H1 (cell line): Measurements from ENCODE around the gene FOXG1. TPM values are rescaled to one million over a fixed set of nuclear protein-coding genes. Genes with fewer than 3 reads are reported as not detected.

Source experiments
- CTCF ChIA-PET: fragments of 300-600 bp; sonication (Branson Sonifier 250); formaldehyde crosslinking; loops from one replicate; lab custom pipeline; 2021; ENCODE audit not compliant: partially characterized antibody; lab: Charles Lee
- POLR2A ChIA-PET: fragments of 300-600 bp; sonication (Branson Sonifier 250); formaldehyde crosslinking; loops from one replicate; lab custom pipeline; 2021; ENCODE audit warnings: inconsistent platforms; ENCODE audit not compliant: partially characterized antibody; lab: Charles Lee
- DNase-seq, 2 experiments: peaks; one replicate each; pipeline versions ENCODE4 v3.0.0 to v3.0.0-alpha.2; 2010 to 2022; ENCODE audit warnings: low spot score in 2 of 2, low read depth in 1 of 2, mixed read lengths in 1 of 2
- FAIRE-seq: peaks from 2 replicates; lab custom pipeline; 2011; peaks lifted over from hg19 to GRCh38; lab: Jason Lieb, UNC
- H2AFZ ChIP-seq: 2 replicates; pipeline ENCODE4 v1.8.1; 2012; ENCODE audit warnings: low read length, inconsistent platforms
- H2AK5ac ChIP-seq: 2 replicates; pipeline ENCODE4 v1.6.1; 2013; ENCODE audit warnings: low read depth, low read length
- H2BK120ac ChIP-seq: replicated peaks from 2 replicates; pipeline ENCODE3; 2013; ENCODE audit warnings: low read depth, low read length, inconsistent platforms
- H2BK12ac ChIP-seq: 2 replicates; pipeline ENCODE4 v1.6.1; 2013; ENCODE audit warnings: low read depth, low read length
- H2BK15ac ChIP-seq: 2 replicates; pipeline ENCODE4 v1.6.1; 2013; ENCODE audit warnings: low read length
- H2BK20ac ChIP-seq: 2 replicates; pipeline ENCODE4 v1.6.1; 2013; ENCODE audit warnings: low read length
- H2BK5ac ChIP-seq: 2 replicates; pipeline ENCODE4 v1.6.1; 2013; ENCODE audit warnings: low read depth, low read length
- H3K14ac ChIP-seq: 2 replicates; pipeline ENCODE4 v1.6.1; 2013; ENCODE audit warnings: inconsistent platforms; ENCODE audit not compliant: insufficient read length
- H3K18ac ChIP-seq: 2 replicates; pipeline ENCODE4 v1.6.1; 2013; ENCODE audit warnings: low read length; ENCODE audit errors: extremely low read depth
- H3K23ac ChIP-seq: 2 replicates; pipeline ENCODE4 v1.6.1; 2013; ENCODE audit warnings: inconsistent platforms; ENCODE audit not compliant: insufficient read length
- H3K23me2 ChIP-seq: 2 replicates; pipeline ENCODE4 v1.6.1; 2013; ENCODE audit warnings: low read depth, low read length
- H3K27ac ChIP-seq: 2 replicates; pipeline ENCODE4 v1.6.1; 2011; ENCODE audit warnings: low read depth, low read length, inconsistent platforms
- H3K27me3 ChIP-seq, 4 experiments: replicated peaks in 1 of 4; 1 replicate in 1 of 4; 2 replicates in 3 of 4; pipeline versions ENCODE4 v1.6.1 to v1.8.1; 2011 to 2013; ENCODE audit warnings: low read length in 3 of 4, mild to moderate bottlenecking in 3 of 4, inconsistent platforms in 2 of 4, mixed read lengths in 2 of 4, moderate library complexity in 1 of 4; ENCODE audit not compliant: control insufficient read depth in 3 of 4, insufficient read depth in 3 of 4; ENCODE audit errors: extremely low read depth in 1 of 4
- H3K36me3 ChIP-seq, 4 experiments: 2 replicates each; pipeline versions ENCODE4 v1.6.1 to v1.8.1; 2011 to 2013; ENCODE audit warnings: mild to moderate bottlenecking in 4 of 4, low read length in 3 of 4, moderate library complexity in 2 of 4, control low read depth in 1 of 4, inconsistent platforms in 1 of 4; ENCODE audit not compliant: insufficient read depth in 4 of 4, control insufficient read depth in 2 of 4
- H3K4ac ChIP-seq: replicated peaks from 2 replicates; pipeline ENCODE3; 2013; ENCODE audit warnings: low read length, low read depth, mixed read lengths, inconsistent platforms; ENCODE audit not compliant: insufficient read length
- H3K4me1 ChIP-seq, 4 experiments: replicated peaks in 1 of 4; 1 replicate in 1 of 4; 2 replicates in 3 of 4; pipeline versions ENCODE4 v1.6.1 to v1.8.1; 2011 to 2013; ENCODE audit warnings: low read length in 3 of 4, inconsistent platforms in 2 of 4, mixed read lengths in 1 of 4; ENCODE audit not compliant: insufficient read depth in 4 of 4, control insufficient read depth in 3 of 4
- H3K4me2 ChIP-seq, 2 experiments: 2 replicates each; pipeline versions ENCODE4 v1.6.1 to v1.8.1; 2011 to 2013; ENCODE audit warnings: low read depth in 2 of 2, low read length in 2 of 2, control low read depth in 1 of 2, inconsistent platforms in 1 of 2, mild to moderate bottlenecking in 1 of 2; ENCODE audit not compliant: insufficient read depth in 1 of 2
- H3K4me3 ChIP-seq, 4 experiments: fragments of 200-600, 300-600 bp in 1 of 4; sonication (generic), shearing (Covaris generic), sonication (Bioruptor Twin) in 1 of 4; 2 replicates each; pipeline versions ENCODE4 v1.5.1 to v1.8.1; 2011 to 2016; ENCODE audit warnings: low read length in 4 of 4, low read depth in 3 of 4, control low read depth in 2 of 4, inconsistent platforms in 2 of 4, mild to moderate bottlenecking in 2 of 4, mixed read lengths in 1 of 4, moderate library complexity in 1 of 4; ENCODE audit not compliant: insufficient read depth in 2 of 4; ENCODE audit errors: extremely low read depth in 1 of 4
- H3K56ac ChIP-seq: replicated peaks from 2 replicates; pipeline ENCODE3; 2013; ENCODE audit warnings: low read depth, mild to moderate bottlenecking, mixed read lengths, low read length, inconsistent platforms; ENCODE audit not compliant: insufficient read length
- H3K79me1 ChIP-seq: 2 replicates; pipeline ENCODE4 v1.6.1; 2013; ENCODE audit warnings: low read depth, low read length, control low read depth
- H3K79me2 ChIP-seq, 2 experiments: 2 replicates each; pipeline versions ENCODE4 v1.6.1 to v1.8.1; 2012 to 2013; ENCODE audit warnings: low read length in 2 of 2, mild to moderate bottlenecking in 2 of 2, inconsistent platforms in 1 of 2; ENCODE audit not compliant: insufficient read depth in 2 of 2, control insufficient read depth in 1 of 2
- H3K9ac ChIP-seq, 4 experiments: replicated peaks in 1 of 4; 1 replicate in 1 of 4; 2 replicates in 3 of 4; pipeline versions ENCODE4 v1.6.1 to v1.8.1; 2011 to 2013; ENCODE audit warnings: low read depth in 3 of 4, low read length in 3 of 4, control low read depth in 2 of 4, mild to moderate bottlenecking in 2 of 4, moderate library complexity in 2 of 4, inconsistent platforms in 1 of 4; ENCODE audit errors: extremely low read depth in 1 of 4
- H3K9me3 ChIP-seq, 2 experiments: 2 replicates each; pipeline versions ENCODE4 v1.6.1 to v1.8.1; 2012 to 2013; ENCODE audit warnings: mild to moderate bottlenecking in 2 of 2, moderate library complexity in 2 of 2, control low read depth in 1 of 2, inconsistent platforms in 1 of 2, low read depth in 1 of 2, low read length in 1 of 2, mixed read lengths in 1 of 2; ENCODE audit not compliant: insufficient read depth in 2 of 2
- H4K20me1 ChIP-seq, 2 experiments: replicated peaks in 1 of 2; 2 replicates each; pipeline versions ENCODE3 to v1.8.1; 2011 to 2013; ENCODE audit warnings: inconsistent platforms in 2 of 2, low read length in 2 of 2, mild to moderate bottlenecking in 1 of 2; ENCODE audit not compliant: insufficient read depth in 2 of 2, control insufficient read depth in 1 of 2
- H4K5ac ChIP-seq: 2 replicates; pipeline ENCODE4 v1.6.1; 2013; ENCODE audit warnings: low read length, low read depth, mixed read lengths, inconsistent platforms; ENCODE audit not compliant: insufficient read length
- H4K8ac ChIP-seq: 2 replicates; pipeline ENCODE4 v1.8.0; 2013; ENCODE audit warnings: mild to moderate bottlenecking, moderate library complexity, low read length, inconsistent platforms; ENCODE audit not compliant: insufficient read depth; ENCODE audit errors: extremely low read depth
- H4K91ac ChIP-seq: replicated peaks from 2 replicates; pipeline ENCODE3; 2013; ENCODE audit warnings: low read length, mixed read lengths, inconsistent platforms; ENCODE audit not compliant: insufficient read length
- CTCF ChIP-seq, 3 experiments: IDR thresholded peaks; 1 replicate in 2 of 3; 2 replicates in 1 of 3; pipeline versions ENCODE4 v1.5.1 to v1.6.1; 2011; ENCODE audit warnings: low read length in 3 of 3, mild to moderate bottlenecking in 3 of 3, inconsistent platforms in 2 of 3, low read depth in 1 of 3, moderate library complexity in 1 of 3; ENCODE audit not compliant: insufficient read depth in 1 of 3; ENCODE audit errors: control extremely low read depth in 1 of 3
- RAD21 ChIP-seq, 2 experiments: IDR thresholded peaks in 1 of 2; conservative IDR thresholded peaks in 1 of 2; 2 replicates each; pipeline ENCODE4 v1.6.1; 2011; ENCODE audit warnings: low read depth in 2 of 2, low read length in 2 of 2, improper control_type of control experiment in 1 of 2, inconsistent platforms in 1 of 2, mild to moderate bottlenecking in 1 of 2, moderate library complexity in 1 of 2
- TCF12 ChIP-seq: IDR thresholded peaks from 2 replicates; pipeline ENCODE4 v1.6.1; 2011; ENCODE audit warnings: low read depth, mild to moderate bottlenecking, low read length
- WGBS, 2 experiments: shearing (Covaris generic) in 1 of 2; methylation state at CpG; one replicate each; pipeline versions ENCODE4 v1.1.6 to v1.1.7; 2013 to 2015; ENCODE audit warnings: low lambda C conversion rate in 2 of 2, mixed read lengths in 2 of 2, inconsistent platforms in 1 of 2, low coverage in 1 of 2, missing lambda C conversion rate in 1 of 2; ENCODE audit not compliant: insufficient replicate concordance in 2 of 2, insufficient coverage in 1 of 2, insufficient read length in 1 of 2; ENCODE audit errors: extremely low coverage in 1 of 2, missing lambda C conversion rate in 1 of 2; 5-methylcytosine and 5-hydroxymethylcytosine counted together
- polyA plus RNA-seq, 7 experiments: library from polyadenylated mRNA; depleted of rRNA in 3 of 7; stranded (reverse) in 5 of 7; unstranded in 2 of 7; fragments of >200 nt in 5 of 7; fragments of 200-250 nt in 2 of 7; gene quantifications; 1 replicate in 5 of 7; 2 replicates in 1 of 7; 4 replicates in 1 of 7; pipeline versions ENCODE4 v1.2.1 to v1.2.3, GENCODE V29; 2011 to 2013; ENCODE audit warnings: missing spikeins in 2 of 7, mixed read lengths in 2 of 7
- total RNA-seq: library from RNA; stranded (reverse); fragmentation: NEBNext Ultra II Directional; extraction: Animal tissue kit (Norgen Biotek cat#: 25700); gene quantifications from 2 replicates; pipeline ENCODE4 v1.2.1, GENCODE V29; 2021

FOXG1 gene
- total and polyA plus RNA-seq, 2 of the 8 experiments (the other 6 are each of a cell fraction or from before 2014, with no cell fraction given): 0.03 to 0.24 TPM

GRCh38 chr14:28754209-28754985 is 12.2 kb upstream of the FOXG1 start:
- Histone ChIP-seq H3K18ac (no peak overlapping the region), H3K27me3 (peaks cover 43 to 51% (median 47%) of the 10 kb centered on the region in 4 experiments), H3K4me2 (no peak overlapping the region; a peak in 1 of 4 replicates), H4K91ac (no peak overlapping the region), H3K23me2 (no peaks in the 10 kb centered on the region), H3K27ac (no peak overlapping the region), H2BK120ac (no peak overlapping the region), H4K20me1 (peaks cover 4 to 12% of the 10 kb centered on the region in 2 experiments), H4K5ac (no peak overlapping the region), H3K36me3 (peaks cover 0 to 3% (median 0%) of the 10 kb centered on the region in 4 experiments; a peak in 1 of 8 replicates), H3K9ac (no peak overlapping the region), H3K56ac (no peak overlapping the region), H2BK20ac (no peak overlapping the region), H2BK5ac (no peak overlapping the region), H3K79me2 (no peaks in the 10 kb centered on the region), H2AK5ac (no peak overlapping the region), H3K9me3 (no peaks in the 10 kb centered on the region), H3K4ac (no peak overlapping the region), H3K4me1 (peaks cover 0 to 3% (median 2%) of the 10 kb centered on the region in 4 experiments; a peak in 5 of 7 replicates), H3K79me1 (no peaks in the 10 kb centered on the region), H2AFZ (no peak overlapping the region), H2BK12ac (no peak overlapping the region), H2BK15ac (no peak overlapping the region), H4K8ac (no peak overlapping the region), H3K23ac (no peak overlapping the region), H3K14ac (no peak overlapping the region), H3K4me3 (no peak overlapping the region)
- 27% methylated on average over 9 of the region's 9 CpGs; no CpG with 5 or more reads in 1 of the 2 experiments for WGBS, 2 experiments
- ChIA-PET POLR2A (interaction anchor here (3.3 kb wide), 1 partner anchor 11 kb away, joined by 11 read pairs; no protein-coding TSS in a partner anchor), CTCF (interaction anchor here (0.5 to 7.3 kb wide), 26 partner anchors 9 to 1504 kb away, joined by 3 to 63 read pairs (median 4); partner anchors contain the start of gene FOXG1)
- peak in 2 of 3 experiments; percentile 58 to 61; a peak in 3 of 4 replicates for TF ChIP-seq CTCF (IDR thresholded peaks at IDR 0.05; ENCODE audit: control extremely low read depth in 1 of 3, insufficient read depth in 1 of 3, low read depth in 1 of 3, low read length in 3 of 3)
- no peak for TF ChIP-seq TCF12
- peak; percentile 83 to 89 for TF ChIP-seq RAD21 (IDR thresholded peaks at IDR 0.05 in 1 of 2, conservative IDR thresholded peaks at IDR 0.05 in 1 of 2; ENCODE audit: low read depth in 2 of 2, low read length in 2 of 2)
- no peak for FAIRE-seq
- DNase-seq: no peak
